ENCODE results near the gene MPP1. TPM values are rescaled to one million over a fixed set of nuclear protein-coding genes. Genes with fewer than 3 reads are reported as not detected.
"Not testable (repeated sequence)": the region's sequence is repeated elsewhere in the genome, so short reads cannot be mapped to it uniquely, and the experiment has no call there.

MPP1 gene
- total RNA-seq, 4 donors from 2014 or later = 31.0 to 40.5 (median 36.6) TPM

- Histone ChIP-seq H3K27ac (no peak overlapping the region), H3K27me3 (no peaks in the 10 kb centered on the region), H3K4me3 (no peak overlapping the region), H3K36me3 (no peaks in the 10 kb centered on the region), H3K9me3 (no peaks in the 10 kb centered on the region), H3K4me1 (no peaks in the 10 kb centered on the region)
- WGBS, 2 donors (ENCODE audit: low coverage in 1 of 2) = 23 to 70% methylated on average over 8 to 9 of the region's 11 CpGs
- ATAC-seq = no peak
- TF ChIP-seq POLR2A (IDR thresholded peaks at IDR 0.05) (no peak), EP300 (IDR thresholded peaks at IDR 0.05) (no peak)
These were observed 13.9 kb upstream of the MPP1 start for GRCh38 chrX:154818916-154819770.

GRCh38 chrX:154817048-154817618, 11.8 kb upstream of the MPP1 start:
- H3K27ac ChIP-seq, H3K4me1 ChIP-seq, H3K9me3 ChIP-seq, H3K4me3 ChIP-seq, ATAC-seq, H3K27me3 ChIP-seq, H3K36me3 ChIP-seq: not testable (repeated sequence)
- 93 to 96% methylated on average over 7 to 9 of the region's 19 CpGs for WGBS, 2 donors (ENCODE audit: low coverage in 1 of 2)

GRCh38 chrX:154816326-154816898, 11.1 kb upstream of the MPP1 start:
- not testable (repeated sequence) for H3K27ac ChIP-seq, ATAC-seq, H3K36me3 ChIP-seq, H3K27me3 ChIP-seq, H3K4me3 ChIP-seq, H3K4me1 ChIP-seq, H3K9me3 ChIP-seq
- 64 to 76% methylated on average over 4 of the region's 4 CpGs for WGBS, 2 donors (ENCODE audit: low coverage in 1 of 2)

- Histone ChIP-seq H3K27me3 (no peaks in the 10 kb centered on the region), H3K27ac (no peak overlapping the region), H3K4me1 (no peaks in the 10 kb centered on the region), H3K36me3 (no peaks in the 10 kb centered on the region), H3K4me3 (no peak overlapping the region), H3K9me3 (no peaks in the 10 kb centered on the region)
- TF ChIP-seq POLR2A (IDR thresholded peaks at IDR 0.05) = no peak
- no peak for TF ChIP-seq POLR2AphosphoS5 (IDR thresholded peaks at IDR 0.05)
- TF ChIP-seq EP300 (IDR thresholded peaks at IDR 0.05) = no peak
- no peak for TF ChIP-seq CTCF (IDR thresholded peaks at IDR 0.05)
- no peak for ATAC-seq
- 51 to 70% methylated on average over 4 to 5 of the region's 5 CpGs for WGBS, 2 donors (ENCODE audit: low coverage in 1 of 2)
These were observed 10.1 kb upstream of the MPP1 start for GRCh38 chrX:154815274-154815818.

GRCh38 chrX:154813801-154814200, 8.5 kb upstream of the MPP1 start:
- no peaks in the 10 kb centered on the region for H3K27me3 ChIP-seq
- H3K36me3 ChIP-seq = no peaks in the 10 kb centered on the region
- no peak overlapping the region for H3K27ac ChIP-seq
- H3K9me3 ChIP-seq = no peaks in the 10 kb centered on the region
- no peak overlapping the region for H3K4me3 ChIP-seq
- no peak for ATAC-seq
- 0% methylated on average over 1 of the region's 1 CpG; no CpG with 5 or more reads in 1 of the 2 donors for WGBS, 2 donors (ENCODE audit: low coverage in 1 of 2)
- no peak for TF ChIP-seq CTCF (IDR thresholded peaks at IDR 0.05)
- TF ChIP-seq EP300 (IDR thresholded peaks at IDR 0.05) = no peak
- no peak for TF ChIP-seq POLR2A (IDR thresholded peaks at IDR 0.05)
- no peak for TF ChIP-seq POLR2AphosphoS5 (IDR thresholded peaks at IDR 0.05)
- H3K4me1 ChIP-seq = no peaks in the 10 kb centered on the region

- 55 to 71% methylated on average over 2 of the region's 2 CpGs for WGBS, 2 donors (ENCODE audit: low coverage in 1 of 2)
- ATAC-seq = no peak
These were observed 7.2 kb upstream of the MPP1 start for GRCh38 chrX:154812341-154813101.

More at GRCh38 chrX:154812341-154813101, 7.2 kb upstream of the MPP1 start:
- H3K36me3 ChIP-seq = no peaks in the 10 kb centered on the region
- no peaks in the 10 kb centered on the region for H3K27me3 ChIP-seq
- no peaks in the 10 kb centered on the region for H3K4me1 ChIP-seq
- no peak overlapping the region for H3K4me3 ChIP-seq
- H3K9me3 ChIP-seq = no peaks in the 10 kb centered on the region
- no peak overlapping the region for H3K27ac ChIP-seq
- TF ChIP-seq POLR2AphosphoS5 (IDR thresholded peaks at IDR 0.05) (no peak), POLR2A (IDR thresholded peaks at IDR 0.05) (no peak), EP300 (IDR thresholded peaks at IDR 0.05) (no peak), CTCF (IDR thresholded peaks at IDR 0.05) (no peak)

Measured in gastroesophageal sphincter (tissue), 4 donors.